ENCODE results near the gene PDIA2.
"Not testable (repeated sequence)": the region's sequence is repeated elsewhere in the genome, so short reads cannot be mapped to it uniquely, and the experiment has no call there.

DNA sequence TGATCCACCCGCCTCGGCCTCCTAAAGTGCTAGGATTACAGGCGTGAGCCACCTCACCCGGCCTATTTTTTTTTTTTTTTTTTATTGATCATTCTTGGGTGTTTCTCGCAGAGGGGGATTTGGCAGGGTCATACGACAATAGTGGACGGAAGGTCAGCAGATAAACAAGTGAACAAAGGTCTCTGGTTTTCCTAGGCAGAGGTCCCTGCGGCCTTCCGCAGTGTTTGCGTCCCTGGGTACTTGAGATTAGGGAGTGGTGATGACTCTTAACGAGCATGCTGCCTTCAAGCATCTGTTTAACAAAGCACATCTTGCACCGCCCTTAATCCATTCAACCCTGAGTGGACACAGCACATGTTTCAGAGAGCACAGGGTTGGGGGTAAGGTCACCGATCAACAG, 24.9 kb upstream of the PDIA2 start:
- TF ChIP-seq, protein P1, sequence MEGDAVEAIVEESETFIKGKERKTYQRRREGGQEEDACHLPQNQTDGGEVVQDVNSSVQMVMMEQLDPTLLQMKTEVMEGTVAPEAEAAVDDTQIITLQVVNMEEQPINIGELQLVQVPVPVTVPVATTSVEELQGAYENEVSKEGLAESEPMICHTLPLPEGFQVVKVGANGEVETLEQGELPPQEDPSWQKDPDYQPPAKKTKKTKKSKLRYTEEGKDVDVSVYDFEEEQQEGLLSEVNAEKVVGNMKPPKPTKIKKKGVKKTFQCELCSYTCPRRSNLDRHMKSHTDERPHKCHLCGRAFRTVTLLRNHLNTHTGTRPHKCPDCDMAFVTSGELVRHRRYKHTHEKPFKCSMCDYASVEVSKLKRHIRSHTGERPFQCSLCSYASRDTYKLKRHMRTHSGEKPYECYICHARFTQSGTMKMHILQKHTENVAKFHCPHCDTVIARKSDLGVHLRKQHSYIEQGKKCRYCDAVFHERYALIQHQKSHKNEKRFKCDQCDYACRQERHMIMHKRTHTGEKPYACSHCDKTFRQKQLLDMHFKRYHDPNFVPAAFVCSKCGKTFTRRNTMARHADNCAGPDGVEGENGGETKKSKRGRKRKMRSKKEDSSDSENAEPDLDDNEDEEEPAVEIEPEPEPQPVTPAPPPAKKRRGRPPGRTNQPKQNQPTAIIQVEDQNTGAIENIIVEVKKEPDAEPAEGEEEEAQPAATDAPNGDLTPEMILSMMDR (IDR thresholded peaks at IDR 0.05) = not testable (repeated sequence)
- TF ChIP-seq POLR2A (IDR thresholded peaks at IDR 0.05) = not testable (repeated sequence)

Measured in heart left ventricle (tissue), 13 donors.